Endothelial cell of umbilical vein (primary cell): ENCODE measurements around the gene HECW1. TPM values are rescaled to one million over a fixed set of nuclear protein-coding genes. Genes with fewer than 3 reads are reported as not detected.

Experiments used
- BruUV-seq: library from RNA; stranded (reverse); fragments of 400-500 nt; replicated peaks from 2 replicates; lab custom pipeline; 2021; lab: Mats Ljungman, UMichigan
- CTCF ChIA-PET: fragments of 300-600, 350-600 bp; sonication (Branson Sonifier 250); formaldehyde crosslinking; loops from one replicate; lab custom pipeline; 2021; ENCODE audit warnings: antibody characterized with exemption, inconsistent platforms; lab: Charles Lee
- POLR2A ChIA-PET: fragments of 300-600, 350-600 bp; sonication (Branson Sonifier 250); formaldehyde crosslinking; loops from one replicate; lab custom pipeline; 2021; ENCODE audit warnings: antibody characterized with exemption, inconsistent platforms; lab: Charles Lee
- DNase-seq: peaks from one replicate; pipeline ENCODE4 v3.0.0-alpha.2; 2011; ENCODE audit warnings: low read depth, low spot score
- FAIRE-seq: peaks from 2 replicates; lab custom pipeline; 2011; peaks lifted over from hg19 to GRCh38; lab: Jason Lieb, UNC
- H2AFZ ChIP-seq: 2 replicates; pipeline ENCODE4 v1.6.0; 2012; ENCODE audit warnings: low read depth, low read length, control low read depth, inconsistent platforms
- H3K27ac ChIP-seq: 2 replicates; pipeline ENCODE4 v1.5.1; 2011; ENCODE audit warnings: low read depth, mild to moderate bottlenecking, control low read depth, low read length, moderate library complexity; ENCODE audit not compliant: insufficient read depth
- H3K27me3 ChIP-seq, 2 experiments: 2 replicates each; pipeline versions ENCODE4 v1.6.0 to v1.6.1; 2011; ENCODE audit warnings: low read length in 2 of 2, mixed read lengths in 1 of 2; ENCODE audit not compliant: control insufficient read depth in 2 of 2, insufficient read depth in 2 of 2
- H3K36me3 ChIP-seq, 2 experiments: 2 replicates in 1 of 2; 3 replicates in 1 of 2; pipeline ENCODE4 v1.5.1; 2011; ENCODE audit warnings: low read length in 2 of 2, mild to moderate bottlenecking in 1 of 2, moderate library complexity in 1 of 2; ENCODE audit not compliant: control insufficient read depth in 2 of 2, insufficient read depth in 2 of 2; ENCODE audit errors: extremely low read depth in 1 of 2
- H3K4me1 ChIP-seq: 3 replicates; pipeline ENCODE4 v1.5.1; 2011; ENCODE audit warnings: mild to moderate bottlenecking, low read length; ENCODE audit not compliant: control insufficient read depth, insufficient read depth; ENCODE audit errors: extremely low read depth
- H3K4me2 ChIP-seq: 2 replicates; pipeline ENCODE4 v1.6.1; 2011; ENCODE audit warnings: low read length, control low read depth, mixed read lengths; ENCODE audit not compliant: insufficient read depth
- H3K4me3 ChIP-seq, 3 experiments: fragments of 200-600 bp in 1 of 3; sonication (generic), shearing (Covaris generic) in 1 of 3; replicated peaks in 1 of 3; 2 replicates each; pipeline ENCODE4 v1.5.1; 2011 to 2016; ENCODE audit warnings: control low read depth in 3 of 3, low read length in 3 of 3, mild to moderate bottlenecking in 2 of 3, inconsistent platforms in 1 of 3, low read depth in 1 of 3, moderate library complexity in 1 of 3; ENCODE audit not compliant: insufficient read depth in 1 of 3
- H3K79me2 ChIP-seq: 2 replicates; pipeline ENCODE4 v1.6.0; 2012; ENCODE audit warnings: low read length, inconsistent platforms; ENCODE audit not compliant: control insufficient read depth, insufficient read depth
- H3K9ac ChIP-seq: replicated peaks from 2 replicates; pipeline ENCODE3; 2011; ENCODE audit warnings: low read length, control low read depth; ENCODE audit not compliant: insufficient read depth; ENCODE audit errors: extremely low read depth
- H3K9me1 ChIP-seq: replicated peaks from 3 replicates; pipeline ENCODE4 v1.6.0; 2011; ENCODE audit warnings: mild to moderate bottlenecking, low read length; ENCODE audit not compliant: control insufficient read depth, insufficient read depth; ENCODE audit errors: extremely low read depth
- H3K9me3 ChIP-seq: replicated peaks from 2 replicates; pipeline ENCODE4 v1.5.1; 2012; ENCODE audit warnings: low read length, inconsistent platforms; ENCODE audit not compliant: control insufficient read depth, insufficient read depth
- H4K20me1 ChIP-seq: replicated peaks from 2 replicates; pipeline ENCODE3; 2011; ENCODE audit warnings: mild to moderate bottlenecking, low read length; ENCODE audit not compliant: control insufficient read depth, insufficient read depth; ENCODE audit errors: extremely low read depth
- EZH2 ChIP-seq: IDR thresholded peaks from 2 replicates; pipeline ENCODE4 v1.6.1; 2012; ENCODE audit warnings: borderline replicate concordance, low read depth, mild to moderate bottlenecking, moderate library complexity, low read length, inconsistent platforms; ENCODE audit not compliant: severe bottlenecking
- FOS ChIP-seq: IDR thresholded peaks from 2 replicates; pipeline ENCODE4 v1.6.1; 2011; ENCODE audit warnings: mild to moderate bottlenecking, low read length, moderate library complexity, borderline replicate concordance; ENCODE audit not compliant: insufficient read depth
- GATA2 ChIP-seq: IDR thresholded peaks from 2 replicates; pipeline ENCODE4 v1.7.0; 2011; ENCODE audit warnings: low read depth, mild to moderate bottlenecking, moderate library complexity, mixed read lengths, low read length; ENCODE audit not compliant: insufficient read length, insufficient read depth
- JUN ChIP-seq: IDR thresholded peaks from 2 replicates; pipeline ENCODE4 v1.6.1; 2011; ENCODE audit warnings: borderline replicate concordance, low read depth; ENCODE audit not compliant: insufficient read length, insufficient read depth
- MYC ChIP-seq: IDR thresholded peaks from one replicate; pipeline ENCODE4 v1.6.1; 2011; ENCODE audit warnings: mild to moderate bottlenecking, low read depth, low read length
- POLR2A ChIP-seq: IDR thresholded peaks from 2 replicates; pipeline ENCODE4 v1.6.1; 2012; ENCODE audit warnings: low read depth, mild to moderate bottlenecking, control low read depth, low read length
- POLR2AphosphoS5 ChIP-seq: IDR thresholded peaks from 2 replicates; pipeline ENCODE4 v1.6.1; 2012; ENCODE audit warnings: low read depth, mild to moderate bottlenecking, control low read depth, low read length, moderate library complexity; ENCODE audit not compliant: insufficient read depth
- dilution Hi-C: fragments of 300-500 bp; cut with MboI; formaldehyde crosslinking; loops from one replicate; pipeline ENCODE4 v1.15.0; 2019; ENCODE audit warnings: low sequenced_read_pairs; ENCODE audit not compliant: extremely low pct_ligation_motif_present
- intact Hi-C: fragments of 100-400 bp; cut with micrococcal nuclease; formaldehyde crosslinking; loops from one replicate; pipeline ENCODE4 v1.10.0; 2022
- polyA plus RNA-seq, 4 experiments: library from polyadenylated mRNA; depleted of rRNA in 3 of 4; stranded (reverse) in 3 of 4; unstranded in 1 of 4; fragments of >200 nt; gene quantifications; 2 replicates each; pipeline versions ENCODE4 v1.2.1 to v1.2.3, GENCODE V29; 2011 to 2012; ENCODE audit warnings: missing spikeins in 1 of 4
- total RNA-seq: library from RNA; stranded (reverse); gene quantifications from 2 replicates; pipeline ENCODE4 v1.2.3, GENCODE V29; 2021
- TF ChIP-seq, protein P1 (sequence below), 2 donors: IDR thresholded peaks; 1 replicate in 1 of 2; 2 replicates in 1 of 2; pipeline ENCODE4 v1.5.1; 2011; ENCODE audit warnings: low read length in 2 of 2, mild to moderate bottlenecking in 2 of 2, moderate library complexity in 2 of 2, control low read depth in 1 of 2, inconsistent platforms in 1 of 2, low read depth in 1 of 2; ENCODE audit not compliant: insufficient read depth in 1 of 2; ENCODE audit errors: extremely low read depth in 1 of 2
- TF ChIP-seq, protein P2 (sequence below): IDR thresholded peaks from 2 replicates; pipeline ENCODE4 v1.6.1; 2011; ENCODE audit not compliant: insufficient read depth, insufficient read length

The HECW1 gene
- total and polyA plus RNA-seq, 2 donors (not counting 3 experiments of a cell fraction or from before 2014, with no cell fraction given) = not detected

DNA sequence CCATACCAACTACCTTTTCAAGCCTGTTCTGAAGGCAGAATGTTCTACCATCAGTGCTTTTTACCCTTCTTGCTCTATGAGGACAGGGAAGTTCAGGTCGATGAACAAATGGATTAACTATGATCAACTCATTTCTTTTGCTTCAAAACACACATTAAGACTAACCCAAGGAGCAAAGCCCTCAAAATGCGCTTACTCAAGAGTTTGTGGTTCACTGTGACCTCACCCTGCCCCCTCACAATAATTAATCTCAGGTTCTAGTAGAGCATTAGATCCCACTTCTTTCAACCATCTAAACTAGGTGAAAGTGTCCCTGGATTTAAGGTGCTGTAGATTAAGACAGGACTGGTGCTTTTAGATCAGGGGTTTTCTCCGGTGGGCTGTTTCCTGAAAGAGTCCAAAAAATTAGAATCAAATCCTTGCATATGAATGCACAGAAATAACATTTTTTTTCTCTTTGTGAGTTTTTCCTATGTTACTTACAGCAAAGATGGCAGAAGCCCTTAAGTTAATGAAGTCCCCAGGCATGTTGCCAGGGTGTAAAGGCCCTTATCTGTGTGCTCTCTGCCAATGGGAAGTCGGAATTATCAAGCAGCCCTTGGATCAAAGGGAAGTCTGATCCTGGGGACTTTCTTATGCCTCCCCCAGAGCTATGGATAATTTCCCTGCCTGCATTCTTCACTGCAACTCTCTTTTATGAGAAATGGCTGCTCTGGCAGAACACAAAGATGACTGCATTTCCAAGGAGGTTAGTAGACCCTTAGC lies 264.9 kb downstream of the HECW1 start:
- no peak for FAIRE-seq
- Histone ChIP-seq H3K36me3 (no peaks in the 10 kb centered on the region), H3K4me1 (no peaks in the 10 kb centered on the region), H3K9ac (no peak overlapping the region), H3K4me3 (no peak overlapping the region), H3K27me3 (no peaks in the 10 kb centered on the region), H3K4me2 (no peak overlapping the region), H3K9me3 (no peaks in the 10 kb centered on the region), H2AFZ (no peak overlapping the region), H3K79me2 (no peaks in the 10 kb centered on the region), H4K20me1 (no peaks in the 10 kb centered on the region), H3K27ac (no peak overlapping the region), H3K9me1 (no peaks in the 10 kb centered on the region)
- no TSS peak for BruUV-seq
- no peak for DNase-seq
- dilution Hi-C loops (no loop called here), intact Hi-C loops (no loop called here)
- CTCF ChIA-PET = no interaction called here
- TF ChIP-seq FOS (no peak), EZH2 (no peak), POLR2AphosphoS5 (no peak), POLR2A (no peak), MYC (no peak), GATA2 (no peak), JUN (no peak)
- TF ChIP-seq, protein P1, sequence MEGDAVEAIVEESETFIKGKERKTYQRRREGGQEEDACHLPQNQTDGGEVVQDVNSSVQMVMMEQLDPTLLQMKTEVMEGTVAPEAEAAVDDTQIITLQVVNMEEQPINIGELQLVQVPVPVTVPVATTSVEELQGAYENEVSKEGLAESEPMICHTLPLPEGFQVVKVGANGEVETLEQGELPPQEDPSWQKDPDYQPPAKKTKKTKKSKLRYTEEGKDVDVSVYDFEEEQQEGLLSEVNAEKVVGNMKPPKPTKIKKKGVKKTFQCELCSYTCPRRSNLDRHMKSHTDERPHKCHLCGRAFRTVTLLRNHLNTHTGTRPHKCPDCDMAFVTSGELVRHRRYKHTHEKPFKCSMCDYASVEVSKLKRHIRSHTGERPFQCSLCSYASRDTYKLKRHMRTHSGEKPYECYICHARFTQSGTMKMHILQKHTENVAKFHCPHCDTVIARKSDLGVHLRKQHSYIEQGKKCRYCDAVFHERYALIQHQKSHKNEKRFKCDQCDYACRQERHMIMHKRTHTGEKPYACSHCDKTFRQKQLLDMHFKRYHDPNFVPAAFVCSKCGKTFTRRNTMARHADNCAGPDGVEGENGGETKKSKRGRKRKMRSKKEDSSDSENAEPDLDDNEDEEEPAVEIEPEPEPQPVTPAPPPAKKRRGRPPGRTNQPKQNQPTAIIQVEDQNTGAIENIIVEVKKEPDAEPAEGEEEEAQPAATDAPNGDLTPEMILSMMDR (IDR thresholded peaks at IDR 0.05; ENCODE audit: extremely low read depth in 1 of 2, insufficient read depth in 1 of 2, low read depth in 1 of 2, low read length in 2 of 2) = no peak
- TF ChIP-seq, protein P2, sequence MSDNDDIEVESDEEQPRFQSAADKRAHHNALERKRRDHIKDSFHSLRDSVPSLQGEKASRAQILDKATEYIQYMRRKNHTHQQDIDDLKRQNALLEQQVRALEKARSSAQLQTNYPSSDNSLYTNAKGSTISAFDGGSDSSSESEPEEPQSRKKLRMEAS = no peak
- POLR2A ChIA-PET = no interaction called here
